ENCODE measurements around the gene ITPK1.

- TF ChIP-seq POLR2AphosphoS5 (IDR thresholded peaks at IDR 0.05; ENCODE audit: low read depth, low read length) (no peak), POLR2A (IDR thresholded peaks at IDR 0.05; ENCODE audit: low read depth, low read length) (no peak), TAF1 (IDR thresholded peaks at IDR 0.05; ENCODE audit: borderline replicate concordance, low read depth, low read length) (no peak)
Observed at GRCh38 chr14:93017301-93017797, 98.4 kb downstream of the ITPK1 start.

Measured in GM12892 (cell line).